Measurements from ENCODE around the gene RRAS. TPM values are rescaled to one million over a fixed set of nuclear protein-coding genes. Genes with fewer than 3 reads are reported as not detected.
A peak's percentile ranks its signal among the peaks of the same experiment; 100 is the strongest.

RRAS gene
- total RNA-seq, 4 donors from 2014 or later, result 134 to 205 (median 187) TPM

DNA sequence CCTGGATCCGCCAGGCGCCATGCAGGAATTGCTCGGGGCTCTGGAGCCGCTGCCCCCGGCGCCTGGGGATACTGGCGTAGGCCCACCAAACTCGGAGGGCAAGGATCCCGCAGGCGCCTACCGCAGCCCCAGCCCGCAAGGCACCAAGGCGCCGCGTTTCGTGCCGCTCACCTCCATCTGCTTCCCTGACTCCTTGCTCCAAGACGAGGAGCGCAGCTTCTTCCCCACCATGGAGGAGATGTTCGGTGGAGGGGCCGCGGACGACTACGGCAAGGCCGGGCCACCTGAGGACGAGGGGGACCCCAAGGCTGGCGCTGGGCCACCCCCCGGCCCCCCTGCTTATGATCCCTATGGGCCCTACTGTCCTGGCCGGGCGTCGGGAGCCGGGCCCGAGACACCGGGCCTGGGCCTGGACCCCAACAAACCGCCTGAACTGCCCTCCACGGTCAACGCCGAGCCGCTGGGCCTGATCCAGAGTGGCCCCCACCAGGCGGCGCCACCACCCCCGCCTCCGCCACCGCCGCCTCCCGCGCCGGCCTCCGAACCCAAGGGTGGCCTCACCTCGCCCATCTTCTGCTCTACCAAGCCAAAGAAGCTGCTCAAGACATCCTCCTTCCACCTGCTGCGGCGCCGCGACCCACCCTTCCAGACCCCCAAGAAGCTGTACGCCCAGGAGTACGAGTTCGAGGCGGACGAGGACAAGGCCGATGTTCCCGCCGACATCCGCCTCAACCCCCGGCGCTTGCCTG lies 42.8 kb downstream of the RRAS start:
- Histone ChIP-seq H3K4me3 (no peak overlapping the region), H3K9me3 (no peaks in the 10 kb centered on the region), H3K27ac (replicated peaks in 1 of 4) (no peak overlapping the region), H3K36me3 (peaks cover 61 to 82% (median 80%) of the 10 kb centered on the region in 4 donors), H3K4me1 (peaks cover 20 to 38% (median 33%) of the 10 kb centered on the region in 4 donors), H3K27me3 (no peaks in the 10 kb centered on the region)
- TF ChIP-seq POLR2A (IDR thresholded peaks at IDR 0.05; ENCODE audit: low read depth) (no peak), EP300 (IDR thresholded peaks at IDR 0.05) (no peak), POLR2AphosphoS5 (IDR thresholded peaks at IDR 0.05) (no peak)
- TF ChIP-seq, protein P1, sequence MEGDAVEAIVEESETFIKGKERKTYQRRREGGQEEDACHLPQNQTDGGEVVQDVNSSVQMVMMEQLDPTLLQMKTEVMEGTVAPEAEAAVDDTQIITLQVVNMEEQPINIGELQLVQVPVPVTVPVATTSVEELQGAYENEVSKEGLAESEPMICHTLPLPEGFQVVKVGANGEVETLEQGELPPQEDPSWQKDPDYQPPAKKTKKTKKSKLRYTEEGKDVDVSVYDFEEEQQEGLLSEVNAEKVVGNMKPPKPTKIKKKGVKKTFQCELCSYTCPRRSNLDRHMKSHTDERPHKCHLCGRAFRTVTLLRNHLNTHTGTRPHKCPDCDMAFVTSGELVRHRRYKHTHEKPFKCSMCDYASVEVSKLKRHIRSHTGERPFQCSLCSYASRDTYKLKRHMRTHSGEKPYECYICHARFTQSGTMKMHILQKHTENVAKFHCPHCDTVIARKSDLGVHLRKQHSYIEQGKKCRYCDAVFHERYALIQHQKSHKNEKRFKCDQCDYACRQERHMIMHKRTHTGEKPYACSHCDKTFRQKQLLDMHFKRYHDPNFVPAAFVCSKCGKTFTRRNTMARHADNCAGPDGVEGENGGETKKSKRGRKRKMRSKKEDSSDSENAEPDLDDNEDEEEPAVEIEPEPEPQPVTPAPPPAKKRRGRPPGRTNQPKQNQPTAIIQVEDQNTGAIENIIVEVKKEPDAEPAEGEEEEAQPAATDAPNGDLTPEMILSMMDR (IDR thresholded peaks at IDR 0.05), result no peak
- 92% methylated on average over 32 of the region's 65 CpGs for WGBS
- no peak for DNase-seq (ENCODE audit: extremely low spot score)
- intact Hi-C loops (cut with DNase I), result no loop called here

DNA sequence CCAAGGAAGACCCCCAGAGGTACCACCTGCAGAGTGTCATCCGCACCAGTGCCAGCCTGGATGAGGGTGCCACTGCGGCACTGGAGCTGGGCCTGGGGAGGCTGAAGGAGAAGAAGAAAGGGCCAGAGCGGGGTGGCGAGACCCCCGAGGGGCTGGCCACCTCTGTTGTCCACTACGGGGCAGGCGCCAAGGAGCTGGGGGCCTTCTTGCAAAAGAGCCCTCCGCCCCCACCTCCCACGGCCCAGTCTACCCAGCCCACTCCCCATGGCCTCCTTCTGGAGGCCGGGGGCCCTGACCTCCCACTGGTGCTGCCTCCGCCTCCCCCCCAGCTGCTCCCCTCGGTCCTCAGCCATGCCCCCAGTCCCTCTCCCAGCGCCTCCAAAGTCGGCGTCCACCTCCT lies 43.5 kb downstream of the RRAS start:
- peaks cover 54 to 75% (median 73%) of the 10 kb centered on the region in 4 donors for H3K36me3 ChIP-seq
- TF ChIP-seq POLR2AphosphoS5 (IDR thresholded peaks at IDR 0.05), result no peak
- TF ChIP-seq POLR2A (IDR thresholded peaks at IDR 0.05; ENCODE audit: low read depth), result no peak
- no peak for TF ChIP-seq EP300 (IDR thresholded peaks at IDR 0.05)
- TF ChIP-seq, protein P1 (IDR thresholded peaks at IDR 0.05), result no peak
- peaks cover 22 to 40% (median 36%) of the 10 kb centered on the region in 4 donors for H3K4me1 ChIP-seq
- no peak overlapping the region for H3K27ac ChIP-seq (replicated peaks in 1 of 4)
- 91% methylated on average over 11 of the region's 15 CpGs for WGBS
- DNase-seq (ENCODE audit: extremely low spot score), result no peak
- H3K9me3 ChIP-seq, result no peaks in the 10 kb centered on the region
- H3K27me3 ChIP-seq, result no peaks in the 10 kb centered on the region
- intact Hi-C loops (cut with DNase I), result no loop called here
- H3K4me3 ChIP-seq, result no peak overlapping the region

DNA sequence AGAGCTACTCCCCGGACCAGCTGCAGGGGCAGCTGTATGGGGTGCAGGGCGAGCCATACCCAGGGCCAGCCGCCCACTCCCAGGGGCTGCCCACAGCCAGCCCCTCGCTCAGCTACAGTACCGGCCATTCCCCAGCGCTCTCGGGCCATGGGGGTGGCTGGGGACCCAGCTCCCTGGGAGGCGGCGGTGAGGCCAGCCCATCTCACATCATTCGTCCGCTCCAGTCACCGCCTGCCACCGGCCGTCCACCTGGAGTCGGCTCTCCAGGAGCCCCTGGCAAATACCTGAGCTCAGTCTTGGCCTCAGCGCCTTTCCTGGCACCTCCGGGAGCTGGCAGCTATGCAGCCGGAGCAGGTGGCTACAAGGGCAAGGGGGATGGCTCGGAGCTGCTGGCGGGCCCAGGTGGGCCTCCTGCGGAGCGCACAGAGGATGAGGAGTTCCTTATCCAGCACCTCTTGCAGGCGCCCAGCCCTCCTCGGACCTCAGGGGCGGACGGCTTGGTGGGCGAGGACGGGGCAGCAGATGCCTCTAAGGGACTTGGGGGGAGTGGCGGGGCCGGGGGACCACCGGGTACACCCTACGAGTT lies 44.0 kb downstream of the RRAS start:
- TF ChIP-seq, protein P1 (IDR thresholded peaks at IDR 0.05), result no peak
- TF ChIP-seq POLR2A (IDR thresholded peaks at IDR 0.05; ENCODE audit: low read depth), result no peak
- no peak for TF ChIP-seq EP300 (IDR thresholded peaks at IDR 0.05)
- TF ChIP-seq POLR2AphosphoS5 (IDR thresholded peaks at IDR 0.05), result no peak
- H3K36me3 ChIP-seq, result peaks cover 50 to 70% (median 68%) of the 10 kb centered on the region in 4 donors
- H3K4me3 ChIP-seq, result no peak overlapping the region
- H3K9me3 ChIP-seq, result no peaks in the 10 kb centered on the region
- no peaks in the 10 kb centered on the region for H3K27me3 ChIP-seq
- intact Hi-C loops (cut with DNase I), result no loop called here
- H3K27ac ChIP-seq (replicated peaks in 1 of 4), result peak overlapping the region in 3 of 4 donors; percentile 11 to 94 (median 20)
- DNase-seq (ENCODE audit: extremely low spot score), result no peak
- 89% methylated on average over 17 of the region's 32 CpGs for WGBS
- peaks cover 22 to 40% (median 36%) of the 10 kb centered on the region in 4 donors for H3K4me1 ChIP-seq

DNA sequence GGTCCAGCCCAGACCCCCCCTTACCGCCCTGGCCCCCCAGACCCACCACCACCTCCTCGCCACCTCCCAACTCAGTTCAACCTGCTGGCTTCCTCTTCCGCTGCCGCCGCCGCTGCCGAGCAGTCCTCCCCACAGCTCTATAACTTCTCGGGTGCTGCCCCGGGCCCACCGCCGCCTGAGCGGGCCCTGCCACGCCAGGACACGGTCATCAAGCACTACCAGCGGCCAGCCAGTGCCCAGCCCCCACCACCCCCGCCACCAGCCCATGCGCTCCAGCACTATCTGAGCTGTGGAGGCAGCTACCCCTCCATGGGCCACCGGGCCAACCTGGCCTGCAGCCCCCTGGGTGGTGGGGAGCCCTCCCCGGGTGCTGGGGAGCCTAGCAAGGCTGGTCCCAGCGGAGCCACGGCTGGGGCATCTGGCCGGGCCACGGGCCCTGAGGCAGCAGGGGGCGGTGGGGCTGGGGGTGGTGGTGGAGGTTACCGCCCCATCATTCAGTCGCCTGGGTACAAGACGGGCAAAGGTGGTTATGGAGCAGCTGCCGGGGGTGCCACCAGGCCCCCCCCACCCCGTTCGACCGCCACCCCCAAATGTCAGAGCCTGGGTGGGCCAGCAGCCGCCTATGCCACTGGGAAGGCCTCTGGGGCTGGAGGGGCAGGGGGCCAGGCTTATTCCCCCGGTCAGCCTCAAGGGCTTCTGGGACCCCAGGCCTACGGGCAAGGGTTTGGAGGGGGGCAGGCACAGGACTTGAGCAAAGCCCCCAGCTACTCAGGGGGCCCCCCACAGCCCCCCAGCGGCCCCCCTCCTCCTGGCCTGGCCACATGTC lies 44.7 kb downstream of the RRAS start:
- 92% methylated on average over 17 of the region's 35 CpGs for WGBS
- H3K27ac ChIP-seq (replicated peaks in 1 of 4), result peak overlapping the region; percentile 84 to 96 (median 94)
- peaks cover 22 to 41% (median 38%) of the 10 kb centered on the region in 4 donors for H3K4me1 ChIP-seq
- no peaks in the 10 kb centered on the region for H3K9me3 ChIP-seq
- intact Hi-C loops (cut with DNase I), result loop anchor here (5.0 kb wide), 1 partner anchor 82 kb away; the partner anchor contains the start of gene PRMT1
- no peaks in the 10 kb centered on the region for H3K27me3 ChIP-seq
- no peak overlapping the region for H3K4me3 ChIP-seq
- no peak for DNase-seq (ENCODE audit: extremely low spot score)
- TF ChIP-seq POLR2AphosphoS5 (IDR thresholded peaks at IDR 0.05) (no peak), EP300 (IDR thresholded peaks at IDR 0.05) (no peak), POLR2A (IDR thresholded peaks at IDR 0.05; ENCODE audit: low read depth) (no peak)
- TF ChIP-seq, protein P1 (IDR thresholded peaks at IDR 0.05), result no peak
- H3K36me3 ChIP-seq, result peaks cover 48 to 63% (median 61%) of the 10 kb centered on the region in 4 donors
